Effector memory CD4-positive, alpha-beta T cell (primary cell): ENCODE results near the gene KDM5A.

Experiments
- DNase-seq, 3 donors: peaks; one replicate each; pipeline ENCODE4 v3.0.0-alpha.2; 2020
- H3K27ac ChIP-seq: 2 replicates; pipeline ENCODE4 v1.7.0; 2013; ENCODE audit warnings: mild to moderate bottlenecking, low read length, moderate library complexity; ENCODE audit not compliant: insufficient read depth, poor library complexity, severe bottlenecking
- H3K27me3 ChIP-seq: replicated peaks from 2 replicates; pipeline ENCODE4 v1.7.0; 2013; ENCODE audit warnings: mild to moderate bottlenecking, low read length; ENCODE audit not compliant: insufficient read depth, control insufficient read depth, poor library complexity, severe bottlenecking
- H3K36me3 ChIP-seq: 2 replicates; pipeline ENCODE4 v1.7.0; 2013; ENCODE audit warnings: mild to moderate bottlenecking, low read length, moderate library complexity; ENCODE audit not compliant: control insufficient read depth, insufficient read depth
- H3K4me1 ChIP-seq: 2 replicates; pipeline ENCODE4 v1.7.0; 2013; ENCODE audit warnings: low read length, mild to moderate bottlenecking; ENCODE audit not compliant: control insufficient read depth, insufficient read depth, poor library complexity, severe bottlenecking
- H3K4me3 ChIP-seq: 2 replicates; pipeline ENCODE4 v1.7.0; 2013; ENCODE audit warnings: low read length, low read depth, mild to moderate bottlenecking; ENCODE audit not compliant: insufficient read depth, poor library complexity, severe bottlenecking
- H3K9me3 ChIP-seq: 2 replicates; pipeline ENCODE4 v1.7.0; 2013; ENCODE audit warnings: mild to moderate bottlenecking, low read length, moderate library complexity; ENCODE audit not compliant: control insufficient read depth

The KDM5A gene

GRCh38 chr12:264269-264668 is 124.9 kb downstream of the KDM5A start:
- no peak for DNase-seq
- no peak overlapping the region for H3K4me3 ChIP-seq
- H3K36me3 ChIP-seq: no peaks in the 10 kb centered on the region
- H3K4me1 ChIP-seq: no peaks in the 10 kb centered on the region
- no peak overlapping the region for H3K27ac ChIP-seq
- H3K9me3 ChIP-seq: no peaks in the 10 kb centered on the region
- H3K27me3 ChIP-seq: no peaks in the 10 kb centered on the region

GRCh38 chr12:263574-263973 is 125.5 kb downstream of the KDM5A start:
- no peak overlapping the region for H3K4me3 ChIP-seq
- H3K9me3 ChIP-seq: no peaks in the 10 kb centered on the region
- no peaks in the 10 kb centered on the region for H3K27me3 ChIP-seq
- DNase-seq: no peak
- H3K4me1 ChIP-seq: no peaks in the 10 kb centered on the region
- H3K36me3 ChIP-seq: no peaks in the 10 kb centered on the region
- no peak overlapping the region for H3K27ac ChIP-seq

GRCh38 chr12:262817-263216 is 126.3 kb downstream of the KDM5A start, which contains the start of gene SLC6A13:
Gene SLC6A13 (minus strand): TSS chr12:262836. CDS start chr12:260052, 2,784 bp downstream.
- Histone ChIP-seq H3K36me3 (no peaks in the 10 kb centered on the region), H3K4me1 (no peaks in the 10 kb centered on the region), H3K4me3 (no peak within 1 kb of the TSS), H3K27ac (no peak within 1 kb of the TSS), H3K9me3 (no peaks in the 10 kb centered on the region), H3K27me3 (no peaks in the 10 kb centered on the region)
- DNase-seq: no peak

- no peaks in the 10 kb centered on the region for H3K36me3 ChIP-seq
- no peaks in the 10 kb centered on the region for H3K4me1 ChIP-seq
- no peaks in the 10 kb centered on the region for H3K9me3 ChIP-seq
- no peak overlapping the region for H3K4me3 ChIP-seq
- DNase-seq: no peak
- no peaks in the 10 kb centered on the region for H3K27me3 ChIP-seq
- no peak overlapping the region for H3K27ac ChIP-seq
Measured at GRCh38 chr12:262113-262512, 127.0 kb downstream of the KDM5A start.

GRCh38 chr12:257521-258321 is 131.4 kb downstream of the KDM5A start:
- no peak overlapping the region for H3K27ac ChIP-seq
- no peak for DNase-seq
- H3K9me3 ChIP-seq: no peaks in the 10 kb centered on the region
- H3K27me3 ChIP-seq: peaks cover 5% of the 10 kb centered on the region
- H3K36me3 ChIP-seq: no peaks in the 10 kb centered on the region
- no peaks in the 10 kb centered on the region for H3K4me1 ChIP-seq
- H3K4me3 ChIP-seq: no peak overlapping the region

- no peaks in the 10 kb centered on the region for H3K4me1 ChIP-seq
- DNase-seq: no peak
- H3K4me3 ChIP-seq: no peak overlapping the region
- no peak overlapping the region for H3K27ac ChIP-seq
- no peaks in the 10 kb centered on the region for H3K36me3 ChIP-seq
- no peaks in the 10 kb centered on the region for H3K9me3 ChIP-seq
- peaks cover 5% of the 10 kb centered on the region for H3K27me3 ChIP-seq
Measured at GRCh38 chr12:256958-257357, 132.2 kb downstream of the KDM5A start.

- H3K36me3 ChIP-seq: no peaks in the 10 kb centered on the region
- no peak overlapping the region for H3K27ac ChIP-seq
- H3K4me3 ChIP-seq: no peak overlapping the region
- DNase-seq: no peak
- no peaks in the 10 kb centered on the region for H3K9me3 ChIP-seq
- no peaks in the 10 kb centered on the region for H3K4me1 ChIP-seq
- H3K27me3 ChIP-seq: peaks cover 5% of the 10 kb centered on the region
Measured at GRCh38 chr12:256225-256624, 132.9 kb downstream of the KDM5A start.

- Histone ChIP-seq H3K4me3 (no peak overlapping the region), H3K27me3 (peaks cover 5% of the 10 kb centered on the region), H3K27ac (no peak overlapping the region), H3K9me3 (no peaks in the 10 kb centered on the region), H3K36me3 (no peaks in the 10 kb centered on the region), H3K4me1 (no peaks in the 10 kb centered on the region)
- no peak for DNase-seq
Measured at GRCh38 chr12:254912-255311, 134.2 kb downstream of the KDM5A start.

- peaks cover 5% of the 10 kb centered on the region for H3K27me3 ChIP-seq
- H3K4me3 ChIP-seq: no peak overlapping the region
- no peak for DNase-seq
- H3K9me3 ChIP-seq: no peaks in the 10 kb centered on the region
- H3K4me1 ChIP-seq: no peaks in the 10 kb centered on the region
- H3K36me3 ChIP-seq: no peaks in the 10 kb centered on the region
- H3K27ac ChIP-seq: no peak overlapping the region
Measured at GRCh38 chr12:254039-254438, 135.1 kb downstream of the KDM5A start.

GRCh38 chr12:253116-253831 is 135.8 kb downstream of the KDM5A start:
- Histone ChIP-seq H3K36me3 (no peaks in the 10 kb centered on the region), H3K9me3 (no peaks in the 10 kb centered on the region)

More at GRCh38 chr12:253116-253831, 135.8 kb downstream of the KDM5A start:
- Histone ChIP-seq H3K27me3 (peaks cover 5% of the 10 kb centered on the region), H3K4me1 (no peaks in the 10 kb centered on the region), H3K27ac (no peak overlapping the region), H3K4me3 (no peak overlapping the region)
- DNase-seq: no peak
